H1 (cell line): ENCODE data around the gene CCBE1. TPM values are rescaled to one million over a fixed set of nuclear protein-coding genes. Genes with fewer than 3 reads are reported as not detected.

Experiments
- CTCF ChIA-PET: fragments of 300-600 bp; sonication (Branson Sonifier 250); formaldehyde crosslinking; loops from one replicate; lab custom pipeline; 2021; ENCODE audit not compliant: partially characterized antibody; lab: Charles Lee
- POLR2A ChIA-PET: fragments of 300-600 bp; sonication (Branson Sonifier 250); formaldehyde crosslinking; loops from one replicate; lab custom pipeline; 2021; ENCODE audit warnings: inconsistent platforms; ENCODE audit not compliant: partially characterized antibody; lab: Charles Lee
- DNase-seq, 2 experiments: peaks; one replicate each; pipeline versions ENCODE4 v3.0.0 to v3.0.0-alpha.2; 2010 to 2022; ENCODE audit warnings: low spot score in 2 of 2, low read depth in 1 of 2, mixed read lengths in 1 of 2
- FAIRE-seq: peaks from 2 replicates; lab custom pipeline; 2011; peaks lifted over from hg19 to GRCh38; lab: Jason Lieb, UNC
- H2AFZ ChIP-seq: 2 replicates; pipeline ENCODE4 v1.8.1; 2012; ENCODE audit warnings: low read length, inconsistent platforms
- H2AK5ac ChIP-seq: 2 replicates; pipeline ENCODE4 v1.6.1; 2013; ENCODE audit warnings: low read depth, low read length
- H2BK120ac ChIP-seq: replicated peaks from 2 replicates; pipeline ENCODE3; 2013; ENCODE audit warnings: low read depth, low read length, inconsistent platforms
- H2BK12ac ChIP-seq: 2 replicates; pipeline ENCODE4 v1.6.1; 2013; ENCODE audit warnings: low read depth, low read length
- H2BK15ac ChIP-seq: 2 replicates; pipeline ENCODE4 v1.6.1; 2013; ENCODE audit warnings: low read length
- H2BK20ac ChIP-seq: 2 replicates; pipeline ENCODE4 v1.6.1; 2013; ENCODE audit warnings: low read length
- H2BK5ac ChIP-seq: 2 replicates; pipeline ENCODE4 v1.6.1; 2013; ENCODE audit warnings: low read depth, low read length
- H3K14ac ChIP-seq: 2 replicates; pipeline ENCODE4 v1.6.1; 2013; ENCODE audit warnings: inconsistent platforms; ENCODE audit not compliant: insufficient read length
- H3K18ac ChIP-seq: 2 replicates; pipeline ENCODE4 v1.6.1; 2013; ENCODE audit warnings: low read length; ENCODE audit errors: extremely low read depth
- H3K23ac ChIP-seq: 2 replicates; pipeline ENCODE4 v1.6.1; 2013; ENCODE audit warnings: inconsistent platforms; ENCODE audit not compliant: insufficient read length
- H3K23me2 ChIP-seq: 2 replicates; pipeline ENCODE4 v1.6.1; 2013; ENCODE audit warnings: low read depth, low read length
- H3K27ac ChIP-seq: 2 replicates; pipeline ENCODE4 v1.6.1; 2011; ENCODE audit warnings: low read depth, low read length, inconsistent platforms
- H3K27me3 ChIP-seq, 4 experiments: replicated peaks in 1 of 4; 1 replicate in 1 of 4; 2 replicates in 3 of 4; pipeline versions ENCODE4 v1.6.1 to v1.8.1; 2011 to 2013; ENCODE audit warnings: low read length in 3 of 4, mild to moderate bottlenecking in 3 of 4, inconsistent platforms in 2 of 4, mixed read lengths in 2 of 4, moderate library complexity in 1 of 4; ENCODE audit not compliant: control insufficient read depth in 3 of 4, insufficient read depth in 3 of 4; ENCODE audit errors: extremely low read depth in 1 of 4
- H3K36me3 ChIP-seq, 4 experiments: 2 replicates each; pipeline versions ENCODE4 v1.6.1 to v1.8.1; 2011 to 2013; ENCODE audit warnings: mild to moderate bottlenecking in 4 of 4, low read length in 3 of 4, moderate library complexity in 2 of 4, control low read depth in 1 of 4, inconsistent platforms in 1 of 4; ENCODE audit not compliant: insufficient read depth in 4 of 4, control insufficient read depth in 2 of 4
- H3K4ac ChIP-seq: replicated peaks from 2 replicates; pipeline ENCODE3; 2013; ENCODE audit warnings: low read length, low read depth, mixed read lengths, inconsistent platforms; ENCODE audit not compliant: insufficient read length
- H3K4me1 ChIP-seq, 4 experiments: replicated peaks in 1 of 4; 1 replicate in 1 of 4; 2 replicates in 3 of 4; pipeline versions ENCODE4 v1.6.1 to v1.8.1; 2011 to 2013; ENCODE audit warnings: low read length in 3 of 4, inconsistent platforms in 2 of 4, mixed read lengths in 1 of 4; ENCODE audit not compliant: insufficient read depth in 4 of 4, control insufficient read depth in 3 of 4
- H3K4me2 ChIP-seq, 2 experiments: 2 replicates each; pipeline versions ENCODE4 v1.6.1 to v1.8.1; 2011 to 2013; ENCODE audit warnings: low read depth in 2 of 2, low read length in 2 of 2, control low read depth in 1 of 2, inconsistent platforms in 1 of 2, mild to moderate bottlenecking in 1 of 2; ENCODE audit not compliant: insufficient read depth in 1 of 2
- H3K4me3 ChIP-seq, 4 experiments: fragments of 200-600, 300-600 bp in 1 of 4; sonication (generic), shearing (Covaris generic), sonication (Bioruptor Twin) in 1 of 4; 2 replicates each; pipeline versions ENCODE4 v1.5.1 to v1.8.1; 2011 to 2016; ENCODE audit warnings: low read length in 4 of 4, low read depth in 3 of 4, control low read depth in 2 of 4, inconsistent platforms in 2 of 4, mild to moderate bottlenecking in 2 of 4, mixed read lengths in 1 of 4, moderate library complexity in 1 of 4; ENCODE audit not compliant: insufficient read depth in 2 of 4; ENCODE audit errors: extremely low read depth in 1 of 4
- H3K56ac ChIP-seq: replicated peaks from 2 replicates; pipeline ENCODE3; 2013; ENCODE audit warnings: low read depth, mild to moderate bottlenecking, mixed read lengths, low read length, inconsistent platforms; ENCODE audit not compliant: insufficient read length
- H3K79me1 ChIP-seq: 2 replicates; pipeline ENCODE4 v1.6.1; 2013; ENCODE audit warnings: low read depth, low read length, control low read depth
- H3K79me2 ChIP-seq, 2 experiments: 2 replicates each; pipeline versions ENCODE4 v1.6.1 to v1.8.1; 2012 to 2013; ENCODE audit warnings: low read length in 2 of 2, mild to moderate bottlenecking in 2 of 2, inconsistent platforms in 1 of 2; ENCODE audit not compliant: insufficient read depth in 2 of 2, control insufficient read depth in 1 of 2
- H3K9ac ChIP-seq, 4 experiments: replicated peaks in 1 of 4; 1 replicate in 1 of 4; 2 replicates in 3 of 4; pipeline versions ENCODE4 v1.6.1 to v1.8.1; 2011 to 2013; ENCODE audit warnings: low read depth in 3 of 4, low read length in 3 of 4, control low read depth in 2 of 4, mild to moderate bottlenecking in 2 of 4, moderate library complexity in 2 of 4, inconsistent platforms in 1 of 4; ENCODE audit errors: extremely low read depth in 1 of 4
- H3K9me3 ChIP-seq, 2 experiments: 2 replicates each; pipeline versions ENCODE4 v1.6.1 to v1.8.1; 2012 to 2013; ENCODE audit warnings: mild to moderate bottlenecking in 2 of 2, moderate library complexity in 2 of 2, control low read depth in 1 of 2, inconsistent platforms in 1 of 2, low read depth in 1 of 2, low read length in 1 of 2, mixed read lengths in 1 of 2; ENCODE audit not compliant: insufficient read depth in 2 of 2
- H4K20me1 ChIP-seq, 2 experiments: replicated peaks in 1 of 2; 2 replicates each; pipeline versions ENCODE3 to v1.8.1; 2011 to 2013; ENCODE audit warnings: inconsistent platforms in 2 of 2, low read length in 2 of 2, mild to moderate bottlenecking in 1 of 2; ENCODE audit not compliant: insufficient read depth in 2 of 2, control insufficient read depth in 1 of 2
- H4K5ac ChIP-seq: 2 replicates; pipeline ENCODE4 v1.6.1; 2013; ENCODE audit warnings: low read length, low read depth, mixed read lengths, inconsistent platforms; ENCODE audit not compliant: insufficient read length
- H4K8ac ChIP-seq: 2 replicates; pipeline ENCODE4 v1.8.0; 2013; ENCODE audit warnings: mild to moderate bottlenecking, moderate library complexity, low read length, inconsistent platforms; ENCODE audit not compliant: insufficient read depth; ENCODE audit errors: extremely low read depth
- H4K91ac ChIP-seq: replicated peaks from 2 replicates; pipeline ENCODE3; 2013; ENCODE audit warnings: low read length, mixed read lengths, inconsistent platforms; ENCODE audit not compliant: insufficient read length
- CEBPB ChIP-seq: IDR thresholded peaks from 2 replicates; pipeline ENCODE4 v1.6.1; 2012; ENCODE audit warnings: low read depth, low read length
- HDAC6 ChIP-seq: IDR thresholded peaks from one replicate; pipeline ENCODE4 v1.7.1; 2012; ENCODE audit warnings: low read depth, mild to moderate bottlenecking, inconsistent platforms, low read length, moderate library complexity
- KDM1A ChIP-seq: fragments of 200-600, 300-600 bp; sonication (generic); IDR thresholded peaks from 2 replicates; pipeline ENCODE4 v1.7.1; 2016; ENCODE audit warnings: mild to moderate bottlenecking, low read length, borderline replicate concordance
- PHF8 ChIP-seq: fragments of 200-600 bp; sonication (generic); conservative IDR thresholded peaks from 2 replicates; pipeline ENCODE4 v1.7.1; 2012; ENCODE audit warnings: low read depth, mild to moderate bottlenecking, inconsistent platforms, low read length, moderate library complexity
- RXRA ChIP-seq: IDR thresholded peaks from 2 replicates; pipeline ENCODE4 v1.6.1; 2011; ENCODE audit warnings: low read depth, mild to moderate bottlenecking, low read length, moderate library complexity; ENCODE audit not compliant: insufficient read depth
- WGBS, 2 experiments: shearing (Covaris generic) in 1 of 2; methylation state at CpG; one replicate each; pipeline versions ENCODE4 v1.1.6 to v1.1.7; 2013 to 2015; ENCODE audit warnings: low lambda C conversion rate in 2 of 2, mixed read lengths in 2 of 2, inconsistent platforms in 1 of 2, low coverage in 1 of 2, missing lambda C conversion rate in 1 of 2; ENCODE audit not compliant: insufficient replicate concordance in 2 of 2, insufficient coverage in 1 of 2, insufficient read length in 1 of 2; ENCODE audit errors: extremely low coverage in 1 of 2, missing lambda C conversion rate in 1 of 2; 5-methylcytosine and 5-hydroxymethylcytosine counted together
- polyA plus RNA-seq, 7 experiments: library from polyadenylated mRNA; depleted of rRNA in 3 of 7; stranded (reverse) in 5 of 7; unstranded in 2 of 7; fragments of >200 nt in 5 of 7; fragments of 200-250 nt in 2 of 7; gene quantifications; 1 replicate in 5 of 7; 2 replicates in 1 of 7; 4 replicates in 1 of 7; pipeline versions ENCODE4 v1.2.1 to v1.2.3, GENCODE V29; 2011 to 2013; ENCODE audit warnings: missing spikeins in 2 of 7, mixed read lengths in 2 of 7
- total RNA-seq: library from RNA; stranded (reverse); fragmentation: NEBNext Ultra II Directional; extraction: Animal tissue kit (Norgen Biotek cat#: 25700); gene quantifications from 2 replicates; pipeline ENCODE4 v1.2.1, GENCODE V29; 2021

Gene CCBE1
- total and polyA plus RNA-seq, 2 of the 8 experiments (the other 6 are each of a cell fraction or from before 2014, with no cell fraction given) = 2.1 to 2.6 TPM

DNA sequence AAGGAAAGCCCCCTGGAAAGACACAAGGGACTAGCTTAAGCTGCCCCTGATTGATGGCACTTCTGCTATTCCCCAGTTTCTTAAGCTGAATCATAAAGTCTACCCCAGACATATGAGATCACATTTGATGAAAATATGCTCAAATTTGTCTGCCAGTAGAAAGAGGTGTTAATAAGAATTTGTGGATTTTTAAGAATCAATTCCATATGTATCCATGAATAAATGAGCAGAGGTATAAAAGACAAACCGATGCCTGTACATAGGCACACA is 119.9 kb downstream of the CCBE1 start:
- H3K27ac ChIP-seq = no peak overlapping the region
- WGBS, 2 experiments = 85% methylated on average over 1 of the region's 1 CpG; no CpG with 5 or more reads in 1 of the 2 experiments
- no peaks in the 10 kb centered on the region for H3K4me1 ChIP-seq
- H4K20me1 ChIP-seq = no peaks in the 10 kb centered on the region
- no peak overlapping the region for H2AFZ ChIP-seq
- H2BK120ac ChIP-seq = no peak overlapping the region
- POLR2A ChIA-PET = interaction anchor here (1.4 kb wide), 1 partner anchor 11 kb away, joined by 3 read pairs; no protein-coding TSS in a partner anchor
- TF ChIP-seq CEBPB (no peak), PHF8 (no peak), RXRA (no peak), HDAC6 (no peak), KDM1A (no peak)
- no peak for FAIRE-seq
- H3K9me3 ChIP-seq = no peaks in the 10 kb centered on the region
- no peak overlapping the region for H4K8ac ChIP-seq
- no peak overlapping the region for H3K14ac ChIP-seq
- no peak overlapping the region for H3K4ac ChIP-seq
- no peak overlapping the region for H2BK15ac ChIP-seq
- H2AK5ac ChIP-seq = no peak overlapping the region
- H4K5ac ChIP-seq = no peak overlapping the region
- H3K18ac ChIP-seq = no peak overlapping the region
- H2BK5ac ChIP-seq = no peak overlapping the region
- H3K23me2 ChIP-seq = no peaks in the 10 kb centered on the region
- no peaks in the 10 kb centered on the region for H3K36me3 ChIP-seq
- no peak overlapping the region for H3K56ac ChIP-seq
- no peak overlapping the region for H2BK20ac ChIP-seq
- CTCF ChIA-PET = interaction anchor here (0.9 to 2.8 kb wide), 5 partner anchors 10 to 175 kb away, joined by 3 to 12 read pairs (median 7); no protein-coding TSS in a partner anchor
- no peak overlapping the region for H4K91ac ChIP-seq
- no peaks in the 10 kb centered on the region for H3K79me1 ChIP-seq
- no peak overlapping the region for H3K4me3 ChIP-seq
- DNase-seq = no peak
- H3K9ac ChIP-seq = no peak overlapping the region
- H3K27me3 ChIP-seq = no peaks in the 10 kb centered on the region
- H2BK12ac ChIP-seq = no peak overlapping the region
- H3K4me2 ChIP-seq = no peak overlapping the region
- no peak overlapping the region for H3K23ac ChIP-seq
- no peaks in the 10 kb centered on the region for H3K79me2 ChIP-seq
